Transverse colon (tissue), 4 donors: Measurements from ENCODE around the gene TEKT4. TPM values are rescaled to one million over a fixed set of nuclear protein-coding genes. Genes with fewer than 3 reads are reported as not detected.

Experiments used
- small RNA-seq, 4 donors: library from RNA; depleted of rRNA; stranded (forward); fragments of <200 nt; gene quantifications; one replicate each; pipeline ENCODE3, GENCODE V24; 2016
- total RNA-seq, 4 donors: library from RNA; depleted of rRNA; stranded (reverse); fragments of >200 nt; gene quantifications; one replicate each; pipeline ENCODE4 v1.1.0, GENCODE V29; 2016

Gene TEKT4
- total RNA-seq, 4 donors from 2014 or later, result not detected

Small RNA genes within 50 kb of the gene (small RNA-seq; reads per million reads assigned to genes)
- gene RNU6-1320P, result 0 reads per million in 4 donors

Other genes with a start within 250 kb of the TEKT4 start
- gene MAL, start 154.3 kb downstream of the TEKT4 start, total RNA-seq, result 10 to 100 TPM in 1 of 4 donors, 1 to 10 TPM in 3; 3.7 to 14.3 (median 5.1) TPM